ENCODE measurements around the gene TIMM10. TPM values are rescaled to one million over a fixed set of nuclear protein-coding genes. Genes with fewer than 3 reads are reported as not detected.

TIMM10 gene, protein sequence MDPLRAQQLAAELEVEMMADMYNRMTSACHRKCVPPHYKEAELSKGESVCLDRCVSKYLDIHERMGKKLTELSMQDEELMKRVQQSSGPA
- total RNA-seq = 10 to 100 TPM; 21.7 to 39.6 TPM
- 10 to 100 TPM; 26.5 to 41.0 (median 33.6) TPM for polyA plus RNA-seq (ENCODE audit: insufficient read length in 6 of 6)
- long read RNA-seq, donor 1, transcript TIMM10-201 (3 exons, 680 nt) = major isoform, 40 of 41 reads
- long read RNA-seq, donor 1, partial matches to known transcripts = 0 of 41 reads
- long read RNA-seq, donor 1, other reads (novel, unspliced or antisense) = 0 of 41 reads
- long read RNA-seq, donor 2, transcript TIMM10-201 (3 exons, 680 nt) = major isoform, 49 of 49 reads
- long read RNA-seq, donor 2, partial matches to known transcripts = 0 of 49 reads
- long read RNA-seq, donor 2, other reads (novel, unspliced or antisense) = 0 of 49 reads
- long read RNA-seq, donor 3, transcript TIMM10-201 (3 exons, 680 nt) = major isoform, 44 of 45 reads
- long read RNA-seq, donor 3, partial matches to known transcripts = 0 of 45 reads
- long read RNA-seq, donor 3, other reads (novel, unspliced or antisense) = 0 of 45 reads
- long read RNA-seq, donor 4, transcript TIMM10-201 (3 exons, 680 nt) = major isoform, 11 of 11 reads
- long read RNA-seq, donor 4, partial matches to known transcripts = 0 of 11 reads
- long read RNA-seq, donor 4, other reads (novel, unspliced or antisense) = 0 of 11 reads
- long read RNA-seq, donor 5, transcript TIMM10-201 (3 exons, 680 nt) = major isoform, 45 of 47 reads
- long read RNA-seq, donor 5, partial matches to known transcripts = 0 of 47 reads
- long read RNA-seq, donor 5, other reads (novel, unspliced or antisense) = 0 of 47 reads
- long read RNA-seq, donor 6, transcript TIMM10-201 (3 exons, 680 nt) = major isoform, 60 of 60 reads
- long read RNA-seq, donor 6, partial matches to known transcripts = 0 of 60 reads
- long read RNA-seq, donor 6, other reads (novel, unspliced or antisense) = 0 of 60 reads
- long read RNA-seq, donor 7, transcript TIMM10-201 (3 exons, 680 nt) = major isoform, 45 of 46 reads
- long read RNA-seq, donor 7, partial matches to known transcripts = 0 of 46 reads
- long read RNA-seq, donor 7, other reads (novel, unspliced or antisense) = 0 of 46 reads
- long read RNA-seq, donor 8, transcript TIMM10-201 (3 exons, 680 nt) = major isoform, 16 of 17 reads
- long read RNA-seq, donor 8, partial matches to known transcripts = 0 of 17 reads
- long read RNA-seq, donor 8, other reads (novel, unspliced or antisense) = 0 of 17 reads
- long read RNA-seq, donor 9 = 0 reads
- long read RNA-seq, donor 10, transcript TIMM10-201 (3 exons, 680 nt) = major isoform, 29 of 29 reads
- long read RNA-seq, donor 10, partial matches to known transcripts = 0 of 29 reads
- long read RNA-seq, donor 10, other reads (novel, unspliced or antisense) = 0 of 29 reads
- long read RNA-seq, donor 11, transcript TIMM10-201 (3 exons, 680 nt) = major isoform, 41 of 43 reads
- long read RNA-seq, donor 11, partial matches to known transcripts = 0 of 43 reads
- long read RNA-seq, donor 11, other reads (novel, unspliced or antisense) = 0 of 43 reads
- long read RNA-seq, donor 12, transcript TIMM10-201 (3 exons, 680 nt) = major isoform, 32 of 32 reads
- long read RNA-seq, donor 12, partial matches to known transcripts = 0 of 32 reads
- long read RNA-seq, donor 12, other reads (novel, unspliced or antisense) = 0 of 32 reads

DNA sequence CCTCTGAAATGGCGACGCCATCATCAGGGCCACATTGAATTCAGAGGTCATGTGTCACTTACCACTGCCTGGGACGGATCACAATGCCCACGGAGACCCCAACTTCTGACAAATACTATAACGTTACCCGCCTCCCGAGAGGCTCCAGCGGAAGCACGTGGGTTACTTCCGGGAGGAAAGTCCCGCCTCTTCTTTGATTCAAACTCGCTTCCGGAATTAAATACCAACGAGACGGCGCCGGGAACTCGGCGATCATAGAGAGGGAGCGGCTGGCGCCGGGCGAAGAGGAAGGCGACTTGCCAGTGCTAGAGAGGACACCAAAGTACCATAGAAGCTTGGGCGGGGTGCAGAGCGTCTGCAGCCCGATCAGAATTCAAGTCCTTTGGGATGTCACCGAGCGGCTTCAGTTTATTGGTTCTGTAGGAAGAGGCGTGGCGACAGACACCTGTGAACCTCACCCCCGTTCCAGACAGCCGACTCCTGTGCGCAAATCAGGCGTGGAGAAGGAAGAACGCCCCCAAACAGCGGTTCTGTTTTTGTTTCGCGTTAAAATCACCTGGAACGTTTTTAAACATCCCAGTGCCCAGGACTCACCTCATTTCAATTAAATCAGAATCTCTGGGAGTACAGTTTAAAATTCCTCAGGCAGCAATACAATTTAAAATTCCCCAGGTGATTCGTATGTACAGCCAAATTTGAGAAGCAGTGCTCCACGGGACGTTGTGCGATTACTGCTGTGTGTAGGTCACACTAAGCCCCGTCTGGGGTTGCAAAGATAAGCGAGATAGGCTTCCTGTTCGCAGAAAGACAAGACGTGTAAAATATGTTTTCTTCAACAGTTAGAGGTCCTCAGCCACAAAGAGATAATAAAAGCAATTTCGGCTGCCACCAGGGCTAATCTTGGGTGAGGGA, at the start of gene TIMM10:
Gene TIMM10 (minus strand): TSS at position 159 of the 912 bp plus-strand sequence. CDS start 565 bp downstream, outside the sequence.
- H3K27ac ChIP-seq = peak within 1 kb of the TSS; percentile 47 to 76

DNA sequence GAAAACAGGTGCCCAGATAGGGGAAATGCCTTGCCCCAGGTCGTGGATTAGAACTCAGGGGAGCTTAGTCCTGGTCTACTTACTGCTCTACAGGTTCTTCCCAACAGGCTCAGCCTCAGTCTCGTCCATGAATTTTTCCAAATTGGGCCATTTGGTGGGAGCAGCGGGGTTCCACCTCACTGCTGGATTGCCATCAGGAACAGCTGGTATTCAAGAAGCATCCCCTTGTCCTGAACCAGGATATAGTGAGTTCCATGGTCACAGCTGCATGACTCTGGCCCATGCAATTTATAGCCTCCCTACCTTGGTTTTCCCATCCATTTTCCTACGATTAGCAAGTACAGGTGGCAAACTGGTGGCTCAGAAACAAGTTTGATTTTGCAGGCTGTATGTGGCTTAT, 43.5 kb upstream of the TIMM10 start:
- H3K4me3 ChIP-seq = no peak overlapping the region
- H3K4me1 ChIP-seq = peaks cover 0 to 9% of the 10 kb centered on the region in 2 donors
- no peak for ATAC-seq
- H3K36me3 ChIP-seq = no peaks in the 10 kb centered on the region
- TF ChIP-seq, protein P1, sequence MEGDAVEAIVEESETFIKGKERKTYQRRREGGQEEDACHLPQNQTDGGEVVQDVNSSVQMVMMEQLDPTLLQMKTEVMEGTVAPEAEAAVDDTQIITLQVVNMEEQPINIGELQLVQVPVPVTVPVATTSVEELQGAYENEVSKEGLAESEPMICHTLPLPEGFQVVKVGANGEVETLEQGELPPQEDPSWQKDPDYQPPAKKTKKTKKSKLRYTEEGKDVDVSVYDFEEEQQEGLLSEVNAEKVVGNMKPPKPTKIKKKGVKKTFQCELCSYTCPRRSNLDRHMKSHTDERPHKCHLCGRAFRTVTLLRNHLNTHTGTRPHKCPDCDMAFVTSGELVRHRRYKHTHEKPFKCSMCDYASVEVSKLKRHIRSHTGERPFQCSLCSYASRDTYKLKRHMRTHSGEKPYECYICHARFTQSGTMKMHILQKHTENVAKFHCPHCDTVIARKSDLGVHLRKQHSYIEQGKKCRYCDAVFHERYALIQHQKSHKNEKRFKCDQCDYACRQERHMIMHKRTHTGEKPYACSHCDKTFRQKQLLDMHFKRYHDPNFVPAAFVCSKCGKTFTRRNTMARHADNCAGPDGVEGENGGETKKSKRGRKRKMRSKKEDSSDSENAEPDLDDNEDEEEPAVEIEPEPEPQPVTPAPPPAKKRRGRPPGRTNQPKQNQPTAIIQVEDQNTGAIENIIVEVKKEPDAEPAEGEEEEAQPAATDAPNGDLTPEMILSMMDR (IDR thresholded peaks at IDR 0.05) = no peak
- H3K9me3 ChIP-seq = no peaks in the 10 kb centered on the region
- no peak overlapping the region for H3K27ac ChIP-seq
- no peaks in the 10 kb centered on the region for H3K27me3 ChIP-seq
- DNase-seq = no peak
- intact Hi-C loops (cut with DNase I) = no loop called here

More for the DNA sequence above, at the start of gene TIMM10:
- H3K4me1 ChIP-seq = peaks cover 10 to 26% of the 10 kb centered on the region in 2 donors
- peak within 1 kb of the TSS; percentile 68 to 82 for H3K4me3 ChIP-seq
- peak; percentile 96 for ATAC-seq
- DNase-seq = peak; percentile 94 to 98 (median 96)
- TF ChIP-seq, protein P1 (IDR thresholded peaks at IDR 0.05) = no peak
- H3K9me3 ChIP-seq = no peaks in the 10 kb centered on the region
- intact Hi-C loops (cut with DNase I) = no loop called here
- peaks cover 0 to 16% of the 10 kb centered on the region in 2 donors for H3K36me3 ChIP-seq
- no peaks in the 10 kb centered on the region for H3K27me3 ChIP-seq

DNA sequence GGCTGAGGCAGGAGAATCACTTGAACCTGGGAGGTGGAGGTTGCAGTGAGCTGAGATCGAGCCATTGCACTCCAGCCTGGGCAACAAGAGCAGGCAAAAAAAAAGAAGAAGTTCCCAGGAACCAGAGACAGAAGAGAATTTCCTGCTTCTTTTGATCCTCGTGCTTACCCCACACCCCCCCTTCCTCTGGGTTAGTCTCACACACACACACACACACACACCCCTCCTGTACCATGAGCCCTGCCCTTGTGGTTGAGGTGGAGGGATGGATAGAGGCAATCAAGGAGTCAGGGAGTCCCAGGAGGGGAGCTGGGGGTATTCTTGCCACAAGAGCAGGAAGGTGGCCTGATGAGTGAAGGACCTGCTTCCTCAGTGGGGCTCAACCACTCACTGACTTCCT, 41.1 kb upstream of the TIMM10 start:
- no peak for DNase-seq
- Histone ChIP-seq H3K4me3 (no peak overlapping the region), H3K9me3 (no peaks in the 10 kb centered on the region), H3K27ac (no peak overlapping the region), H3K4me1 (peaks cover 6 to 20% of the 10 kb centered on the region in 2 donors), H3K36me3 (no peaks in the 10 kb centered on the region), H3K27me3 (no peaks in the 10 kb centered on the region)
- no peak for ATAC-seq
- TF ChIP-seq, protein P1 (IDR thresholded peaks at IDR 0.05) = no peak
- intact Hi-C loops (cut with DNase I) = no loop called here

DNA sequence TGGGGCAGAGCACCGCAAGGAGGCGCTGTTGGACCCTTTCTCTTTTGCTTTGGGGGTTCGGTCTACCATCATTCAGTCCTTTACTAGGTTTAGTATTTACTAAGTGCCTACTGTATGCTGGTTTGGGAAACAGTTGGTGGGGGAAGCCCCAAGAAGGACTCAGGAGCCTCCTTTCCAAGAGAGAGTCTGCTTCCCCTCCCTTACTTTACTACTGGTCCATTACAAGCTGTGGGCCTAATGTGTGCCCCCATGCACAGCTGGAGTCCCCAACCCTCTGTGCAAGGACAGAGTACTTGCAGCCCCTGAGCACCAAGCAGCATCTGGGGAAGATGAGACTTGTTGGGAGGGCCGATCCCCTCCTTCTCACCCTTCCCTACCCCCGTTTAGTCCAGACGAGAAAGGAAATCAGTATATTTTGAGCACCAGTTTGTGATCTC, 37.8 kb upstream of the TIMM10 start:
- peak overlapping the region; percentile 70 to 88 for H3K4me3 ChIP-seq
- no peaks in the 10 kb centered on the region for H3K27me3 ChIP-seq
- H3K36me3 ChIP-seq = peaks cover 0 to 6% of the 10 kb centered on the region in 2 donors
- intact Hi-C loops (cut with DNase I) = loop anchor here in 1 of 2 donors (5.0 kb wide), 1 partner anchor 74 kb away; no protein-coding TSS in a partner anchor
- no peak for ATAC-seq
- no peaks in the 10 kb centered on the region for H3K9me3 ChIP-seq
- peak in 1 of 4 donors; percentile 82 for DNase-seq
- TF ChIP-seq, protein P1 (IDR thresholded peaks at IDR 0.05) = peak in 1 of 2 donors; percentile 42
- peak overlapping the region; percentile 90 to 92 for H3K27ac ChIP-seq
- H3K4me1 ChIP-seq = peaks cover 18 to 48% of the 10 kb centered on the region in 2 donors
